ENCODE results near the gene TRIM50.
"Not testable (repeated sequence)": the region's sequence is repeated elsewhere in the genome, so short reads cannot be mapped to it uniquely, and the experiment has no call there.

GRCh38 chr7:73277210-73277609 is 50.7 kb downstream of the TRIM50 start:
- not testable (repeated sequence) for TF ChIP-seq CTCF (conservative IDR thresholded peaks at IDR 0.05); EZH2 (IDR thresholded peaks at IDR 0.05; ENCODE audit: low read depth)

All from PC-9 (cell line).